GM18861 (cell line): ENCODE results near the gene RFPL3.
"Not testable (repeated sequence)": the region's sequence is repeated elsewhere in the genome, so short reads cannot be mapped to it uniquely, and the experiment has no call there.

Experiments used
- ATAC-seq: cut with Tn5 transposase; IDR thresholded peaks from one replicate; pipeline ENCODE4 v1.9.1; 2021; ENCODE audit not compliant: unreplicated experiment

RFPL3 gene

DNA sequence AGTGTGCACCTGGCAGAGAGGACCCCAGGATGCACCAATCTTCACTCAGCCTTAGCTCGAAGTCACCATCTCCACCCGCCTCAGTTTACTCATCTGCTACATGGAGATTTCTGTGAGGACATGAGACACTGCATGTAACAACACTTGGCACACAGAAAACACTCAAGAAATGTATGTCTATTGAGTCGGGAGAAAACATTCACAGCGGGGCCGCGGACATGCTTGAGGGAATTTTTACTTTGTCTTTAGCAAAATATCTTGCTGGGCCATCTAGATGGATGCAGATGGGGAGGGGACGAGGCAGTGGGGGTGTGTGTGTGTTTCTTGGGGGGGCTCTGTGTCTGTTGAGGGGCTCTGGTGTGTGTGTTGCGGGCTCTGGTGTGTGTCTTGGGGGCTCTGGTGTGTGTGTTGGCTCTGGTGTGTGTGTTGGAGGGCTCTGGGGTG, 28.4 kb upstream of the RFPL3 start:
- ATAC-seq: no peak

DNA sequence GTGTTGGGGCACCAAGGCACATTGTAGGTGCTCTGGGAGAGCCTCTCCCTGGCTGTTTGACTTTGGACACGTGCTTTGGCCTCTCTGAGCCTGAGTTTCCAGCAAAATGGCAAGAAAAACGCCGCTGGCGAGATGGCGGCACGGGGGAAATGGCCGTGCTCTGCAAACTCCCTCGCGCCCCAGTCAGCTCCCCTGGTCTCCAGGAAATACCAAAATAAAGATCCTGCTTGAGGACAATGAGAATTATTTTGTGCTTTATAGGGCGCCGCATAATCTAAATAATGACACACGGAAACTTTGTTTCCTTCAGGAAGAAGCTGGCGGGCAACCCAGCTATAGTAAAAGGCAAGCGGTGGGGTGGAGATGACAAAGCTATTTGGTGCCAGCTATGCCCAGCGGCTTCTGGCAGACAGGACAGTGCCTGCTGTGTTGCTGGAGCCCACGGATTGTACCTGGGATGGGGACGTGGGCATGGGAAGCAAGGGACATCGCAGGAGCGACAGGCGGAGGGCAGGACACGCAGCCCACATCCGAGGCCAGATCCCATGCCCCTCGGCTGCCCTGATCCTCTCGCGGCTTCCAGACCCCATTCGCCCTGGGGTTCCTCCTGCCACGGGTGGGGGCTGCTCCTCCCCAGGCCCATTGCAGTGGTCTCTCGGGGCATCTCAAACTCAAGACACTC, 26.3 kb upstream of the RFPL3 start:
- no peak for ATAC-seq

DNA sequence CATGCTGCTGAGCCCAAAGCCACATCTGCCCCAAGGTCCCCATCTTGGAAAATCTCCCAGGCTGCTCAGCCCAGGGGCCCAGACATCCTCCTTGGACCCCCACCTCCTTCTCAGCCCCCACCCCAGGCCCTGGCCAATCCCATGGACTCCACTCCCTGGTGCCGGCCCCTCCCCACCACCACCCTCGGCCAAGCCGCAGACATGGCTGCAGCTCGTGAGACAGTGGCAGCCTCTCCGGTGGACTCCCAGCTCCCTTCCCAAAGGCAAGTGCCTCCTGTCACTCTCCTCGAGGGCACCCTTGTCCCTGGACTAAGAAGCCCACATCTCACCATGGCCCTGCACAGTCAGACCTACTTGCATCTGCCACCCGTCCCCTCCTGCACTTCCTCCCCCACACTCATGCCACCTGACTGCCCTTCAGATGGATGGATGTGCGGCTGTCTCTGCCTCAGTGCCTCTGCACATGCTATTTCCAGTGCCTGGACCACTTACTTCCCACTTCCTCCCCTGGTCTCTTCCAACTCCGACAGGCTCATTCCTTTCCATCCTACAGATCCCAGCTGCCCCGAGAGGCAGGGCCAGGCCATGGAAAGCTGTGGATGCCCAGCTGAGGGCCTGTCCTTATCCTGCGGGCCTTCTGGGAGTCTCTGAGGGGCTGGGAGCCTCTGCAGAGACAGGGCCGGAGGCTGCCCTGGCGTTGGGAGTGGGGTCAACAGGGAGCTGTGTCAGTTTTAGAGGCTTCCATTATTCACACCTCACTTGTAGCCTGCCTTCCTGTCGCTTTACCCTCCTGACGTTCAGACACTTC, 25.5 kb upstream of the RFPL3 start:
- no peak for ATAC-seq

DNA sequence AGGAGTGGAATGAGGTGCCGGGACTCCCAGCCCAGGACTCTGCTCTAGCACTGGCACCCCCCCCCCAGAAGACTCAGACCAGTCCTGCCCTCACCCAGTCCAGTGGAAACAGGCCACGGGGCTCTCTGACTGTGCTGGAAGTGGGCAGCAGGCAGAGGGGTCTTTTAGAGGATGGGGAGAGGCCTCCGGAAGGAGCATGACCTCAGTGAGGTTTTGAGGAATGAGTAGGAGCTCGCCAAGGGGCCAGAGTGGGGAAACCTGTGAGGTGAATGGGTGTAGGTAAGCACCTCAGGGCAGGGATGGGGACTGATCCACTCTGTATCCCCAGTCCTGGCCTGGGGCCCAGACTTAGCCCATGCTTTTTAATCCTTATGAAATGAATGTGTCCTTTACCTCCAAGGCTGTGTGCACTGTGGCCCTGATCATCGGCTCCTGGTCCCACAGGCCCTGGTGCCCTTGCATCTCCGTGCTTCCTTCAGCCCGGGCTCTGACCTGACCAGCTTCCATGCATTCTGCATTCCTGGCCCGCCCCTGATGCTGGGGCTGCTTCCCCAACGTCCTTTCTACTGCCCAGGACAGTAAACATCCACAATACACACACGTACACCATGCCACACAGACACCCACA, 24.4 kb upstream of the RFPL3 start:
- no peak for ATAC-seq

DNA sequence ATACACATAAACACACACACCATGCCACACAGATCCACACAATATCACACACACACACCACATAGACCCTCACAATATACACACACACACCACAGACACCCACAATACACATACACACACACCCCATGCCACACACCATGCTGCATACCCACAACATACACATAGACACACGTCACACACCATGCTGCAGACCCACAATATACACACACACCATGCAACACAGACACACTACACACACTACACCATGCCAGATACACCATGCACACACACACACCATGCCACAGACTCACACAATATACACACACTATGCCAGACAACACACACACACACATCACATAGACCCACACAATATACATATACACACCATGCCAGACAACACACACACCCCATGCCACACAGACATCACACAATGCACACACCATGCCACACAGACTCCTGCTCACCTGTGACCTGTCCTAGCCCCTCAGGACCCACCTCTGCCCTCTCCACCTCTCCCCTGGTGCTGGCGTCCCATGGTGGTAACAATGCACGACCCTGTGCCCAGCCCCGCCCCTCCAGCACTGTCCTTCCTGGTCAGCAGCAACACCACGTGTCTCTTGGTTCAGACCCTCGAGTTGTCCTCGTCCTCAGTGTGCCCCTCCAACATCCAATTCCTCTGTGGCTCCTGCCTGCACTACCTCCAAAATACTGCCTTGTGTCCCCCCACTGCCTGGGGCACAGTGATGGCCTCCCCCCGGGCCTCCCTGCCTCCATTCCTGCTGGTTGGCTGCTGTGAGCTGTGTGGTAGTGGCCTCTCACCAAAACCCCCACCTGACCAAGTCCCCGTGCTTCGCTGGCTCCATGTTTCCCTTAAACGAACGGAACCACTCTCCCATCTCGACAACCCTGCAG, 23.7 kb upstream of the RFPL3 start:
- ATAC-seq: no peak

DNA sequence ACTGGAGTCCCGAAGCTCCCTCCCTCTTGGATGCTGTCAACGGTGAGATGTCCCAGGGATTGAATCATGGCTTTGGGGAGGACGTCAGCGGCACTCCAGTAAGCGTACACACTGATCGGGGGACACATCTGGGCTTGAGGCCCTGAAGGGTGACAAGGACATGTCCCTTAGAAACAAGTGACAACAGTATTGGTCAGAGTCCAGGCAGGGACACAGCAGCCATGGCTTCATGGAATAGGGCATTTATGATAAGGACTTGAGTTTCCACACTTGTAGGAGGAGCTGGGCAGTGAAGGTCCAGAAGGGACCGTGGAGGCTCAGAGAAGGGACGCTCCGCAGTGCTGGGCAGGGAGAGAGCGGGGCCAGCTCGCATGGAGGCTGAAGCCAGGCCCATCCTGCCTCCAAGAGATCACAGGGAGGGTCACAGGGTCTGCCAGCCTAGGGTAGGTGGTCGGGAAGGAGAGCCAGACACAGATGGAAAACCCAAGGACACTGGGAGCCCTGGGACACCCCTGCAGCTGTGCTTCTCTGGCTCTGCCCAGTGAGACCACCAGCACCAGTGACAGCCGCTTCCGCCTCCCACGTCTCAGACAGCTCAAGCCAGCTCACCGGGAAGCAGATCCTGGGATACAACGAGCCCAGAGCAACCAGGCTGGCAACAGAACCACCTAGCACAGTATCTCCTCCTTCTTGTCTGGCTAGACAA, 22.9 kb upstream of the RFPL3 start:
- no peak for ATAC-seq

DNA sequence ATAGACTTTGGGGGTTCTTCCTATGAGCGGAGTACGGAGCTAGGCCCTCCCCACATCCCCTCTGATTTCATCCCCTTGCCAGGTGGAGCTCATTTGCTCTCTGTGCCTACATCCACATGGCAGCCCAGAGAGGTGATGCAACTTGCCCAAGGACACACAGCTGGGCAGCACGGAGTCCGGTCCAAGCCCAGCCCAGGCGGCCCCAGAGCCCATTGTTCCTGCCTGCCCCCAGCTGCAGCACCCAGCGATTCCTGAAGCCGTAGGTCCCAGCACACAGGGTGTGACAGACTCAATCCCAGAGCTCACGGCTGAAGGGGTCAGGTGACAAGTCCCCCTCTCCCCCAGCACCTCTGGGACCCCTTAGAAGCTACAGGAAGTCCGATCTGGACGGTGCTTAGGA, 22.2 kb upstream of the RFPL3 start:
- ATAC-seq: no peak

DNA sequence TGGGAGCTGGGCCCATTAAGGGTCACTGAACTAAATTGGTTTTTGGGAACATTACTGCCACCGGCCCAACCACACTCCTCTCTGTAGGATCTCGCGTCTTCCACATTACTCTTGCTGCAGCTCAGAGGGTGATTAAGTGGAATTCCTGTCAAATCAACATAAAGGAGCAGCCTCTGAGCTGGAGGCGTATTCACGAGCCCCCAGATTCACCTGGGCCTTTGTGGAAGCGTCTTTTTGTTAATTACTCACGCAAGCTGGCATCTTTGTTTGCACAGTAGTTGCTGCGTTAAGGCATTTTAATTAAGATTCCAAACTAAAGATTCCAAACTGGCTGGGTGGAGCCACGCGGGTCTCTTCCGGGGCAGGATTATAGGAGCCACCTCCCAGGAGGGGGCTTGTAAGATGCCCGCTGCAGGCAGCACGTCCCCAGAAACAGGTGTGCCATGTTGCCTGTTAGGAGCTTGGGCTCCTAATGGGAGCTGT, 21.5 kb upstream of the RFPL3 start:
- no peak for ATAC-seq

DNA sequence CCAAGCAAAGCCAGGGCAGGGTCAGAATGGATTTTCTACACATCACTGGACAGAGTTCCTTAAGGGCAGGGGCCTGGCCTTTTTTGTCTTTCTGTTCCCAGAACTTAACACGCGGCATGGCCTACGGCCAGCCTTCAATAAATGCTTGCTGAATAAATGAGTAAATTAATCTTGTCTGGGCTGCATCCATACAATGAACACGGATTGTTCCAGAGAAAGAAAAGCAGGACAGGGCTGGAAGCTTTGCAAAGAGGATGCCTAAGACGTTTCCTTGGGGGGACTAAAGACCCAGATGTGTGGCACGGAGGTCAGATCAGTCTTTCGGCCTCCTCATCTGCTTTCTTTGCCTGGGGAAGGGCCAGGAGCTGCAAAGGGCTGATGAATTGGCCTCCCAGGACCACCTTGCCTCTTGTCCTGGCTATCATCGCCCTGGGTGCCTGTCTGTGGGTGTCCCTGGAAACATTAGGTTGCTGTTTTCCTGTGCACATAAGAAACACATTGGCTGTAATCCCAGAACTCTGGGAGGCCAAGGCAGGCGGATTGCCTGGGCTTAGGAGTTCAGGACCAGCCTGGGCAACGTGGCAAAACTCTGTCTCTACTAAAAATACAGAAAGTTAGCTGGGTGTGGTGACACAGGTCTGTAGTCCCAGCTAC, 20.8 kb upstream of the RFPL3 start:
- ATAC-seq: no peak

DNA sequence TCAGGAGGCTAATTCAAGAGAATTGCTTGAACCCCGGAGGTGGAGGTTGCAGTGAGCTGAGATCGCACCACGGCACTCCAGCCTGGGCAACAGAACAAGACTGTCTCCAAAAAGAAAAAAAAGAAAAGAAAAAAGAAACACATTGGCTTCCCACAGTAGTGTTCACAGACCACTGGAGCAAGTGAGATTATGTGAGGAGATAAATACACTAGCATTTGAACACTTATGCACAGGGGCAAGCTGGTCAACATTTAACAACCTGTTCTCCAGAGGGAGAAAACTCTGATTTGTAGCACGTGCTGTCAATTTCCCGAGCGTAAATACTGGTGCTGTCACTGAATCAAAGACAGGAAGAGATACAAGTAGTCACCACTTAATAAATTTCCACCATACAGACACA, 20.2 kb upstream of the RFPL3 start:
- not testable (repeated sequence) for ATAC-seq

DNA sequence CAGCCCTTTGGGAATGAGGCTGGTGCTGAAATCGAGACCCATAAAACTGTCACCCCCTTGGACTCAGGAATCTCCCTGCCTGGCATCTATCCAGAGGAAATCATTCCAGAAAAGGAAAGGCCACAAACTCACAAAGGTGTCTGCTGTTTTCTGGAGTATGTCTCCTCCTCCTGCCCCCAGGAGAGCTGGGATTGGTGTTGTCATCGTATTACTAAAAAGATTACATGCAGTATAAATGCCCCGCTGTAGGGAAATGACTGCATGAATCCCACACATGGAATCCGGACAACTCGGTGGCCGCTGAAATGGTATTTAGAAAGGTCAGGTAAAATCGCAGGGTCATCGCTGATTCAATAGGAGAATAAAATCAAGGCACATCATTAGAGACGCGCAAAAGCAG, 18.9 kb upstream of the RFPL3 start:
- no peak for ATAC-seq

DNA sequence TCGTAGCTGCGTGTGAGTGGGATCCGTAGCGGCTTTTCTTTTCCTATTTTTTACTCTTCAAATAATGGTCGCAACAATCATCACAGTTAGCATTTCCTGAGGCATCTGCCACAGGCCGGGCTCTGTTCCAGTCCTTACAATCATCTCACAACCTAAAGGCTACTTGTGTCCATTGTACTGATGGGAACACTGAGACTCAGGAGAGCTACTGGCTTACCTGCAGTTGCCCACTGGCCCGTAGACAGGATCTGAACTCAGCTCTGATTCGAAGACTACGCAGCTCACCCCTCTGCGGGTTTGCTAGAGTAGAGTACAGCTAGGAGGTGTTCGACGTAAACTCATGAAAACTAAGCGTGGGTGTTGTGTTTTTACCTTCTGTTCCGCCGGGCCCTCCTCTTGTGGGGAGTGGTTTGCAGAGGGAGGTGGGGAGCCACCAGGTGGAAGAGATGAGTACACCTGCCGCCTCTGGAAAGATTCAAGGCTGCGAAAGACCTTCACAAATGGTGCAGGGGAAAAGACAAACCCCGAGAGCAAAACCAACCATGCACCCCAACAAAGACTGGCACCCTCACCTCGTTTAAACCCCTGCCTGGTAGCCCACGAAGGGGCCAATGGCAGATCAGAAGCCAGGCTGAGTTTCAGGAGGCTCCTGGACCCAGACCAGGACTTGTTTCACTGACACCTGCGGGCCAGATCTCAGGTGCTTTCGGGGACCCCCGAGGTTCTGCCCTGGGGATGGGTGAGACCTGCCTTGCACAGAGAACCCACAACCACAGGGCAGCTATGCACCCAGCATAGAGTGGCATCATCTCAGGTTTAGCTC, 18.3 kb upstream of the RFPL3 start:
- no peak for ATAC-seq

DNA sequence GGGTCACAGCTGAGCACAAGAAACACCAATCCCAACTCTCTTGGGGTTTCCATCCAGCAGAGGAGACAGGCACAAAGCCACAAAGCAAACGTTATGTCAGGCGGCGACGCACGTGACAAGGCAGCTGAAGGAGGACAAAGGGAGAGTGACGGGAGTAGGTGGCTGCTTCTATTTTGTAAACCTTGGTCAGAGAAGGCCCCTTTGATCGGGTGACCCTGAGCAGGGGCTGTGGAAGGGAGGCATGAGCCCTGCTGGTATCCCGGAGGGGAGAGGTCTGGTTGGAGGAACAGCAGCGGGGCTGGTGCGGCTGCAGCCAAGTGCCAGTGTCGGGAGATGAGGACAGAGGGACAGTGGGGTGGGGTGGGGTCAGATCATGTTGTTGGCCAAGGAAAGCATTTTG, 17.3 kb upstream of the RFPL3 start:
- ATAC-seq: no peak

DNA sequence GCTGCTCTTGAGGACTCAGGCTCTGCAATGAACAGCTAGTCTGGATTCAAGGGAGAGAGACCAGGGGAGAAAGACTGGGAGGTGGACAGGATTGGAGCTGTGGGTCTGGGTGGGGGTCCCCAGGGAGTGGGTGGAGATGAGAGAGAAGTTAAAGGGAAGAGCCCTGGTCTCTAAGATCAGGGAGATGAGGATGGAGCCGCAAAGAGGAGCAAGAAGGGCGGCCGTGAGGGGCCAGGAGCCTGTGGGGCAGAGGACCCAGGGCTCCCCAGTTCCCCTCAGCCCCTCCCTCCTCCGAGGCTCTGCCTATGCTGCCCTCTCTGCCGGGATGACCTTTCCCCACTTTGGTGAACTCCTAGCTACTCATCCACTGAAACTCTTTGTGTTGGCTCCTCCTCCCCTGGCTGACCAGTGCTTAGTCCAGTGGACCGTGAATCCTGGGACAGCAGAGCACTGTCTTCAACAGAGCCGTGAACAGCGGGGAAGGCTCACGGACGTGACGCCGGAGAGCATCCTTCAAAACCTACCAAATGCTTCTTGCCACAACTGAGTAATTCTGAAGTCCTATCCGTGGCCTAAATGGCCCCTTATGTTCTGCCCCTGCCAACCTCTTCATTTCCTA, 16.4 kb upstream of the RFPL3 start:
- no peak for ATAC-seq

DNA sequence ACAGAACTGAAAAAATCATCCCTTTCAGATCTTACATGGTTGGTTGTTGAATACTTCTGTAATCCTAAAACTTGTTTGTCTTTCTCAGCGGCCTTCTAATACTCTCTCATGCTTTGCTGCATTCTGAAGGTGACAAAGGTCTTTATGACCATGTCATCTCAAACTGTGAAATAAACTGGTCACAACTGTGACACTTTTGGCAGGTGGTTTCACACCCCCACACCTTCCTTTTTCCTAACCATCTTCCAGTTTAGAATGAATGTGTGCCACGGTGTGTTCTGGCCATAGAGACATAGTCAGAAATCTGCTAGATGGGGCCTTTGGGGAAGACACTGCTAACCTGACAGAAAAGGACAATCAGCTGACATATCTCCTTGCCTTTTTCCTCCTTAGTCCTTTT, 14.7 kb upstream of the RFPL3 start:
- ATAC-seq: no peak

DNA sequence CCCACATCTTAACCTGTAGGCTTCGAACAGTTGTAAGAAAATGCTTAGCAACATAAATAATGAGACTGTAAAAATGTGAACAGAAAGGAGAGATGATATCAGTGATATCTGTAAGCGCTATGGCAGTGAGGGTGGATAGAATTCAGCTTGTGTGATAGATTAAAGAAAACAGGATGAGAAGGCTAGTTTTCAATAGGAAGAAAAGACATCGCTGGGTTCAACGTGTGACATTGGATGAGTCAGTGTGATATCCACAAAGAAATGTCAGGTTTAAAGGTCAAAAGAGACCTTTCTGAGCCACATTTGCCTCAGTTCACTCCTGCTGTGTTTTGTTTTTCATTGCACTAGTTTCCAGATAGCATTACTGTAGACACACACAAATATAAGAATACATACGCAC, 13.7 kb upstream of the RFPL3 start:
- no peak for ATAC-seq

DNA sequence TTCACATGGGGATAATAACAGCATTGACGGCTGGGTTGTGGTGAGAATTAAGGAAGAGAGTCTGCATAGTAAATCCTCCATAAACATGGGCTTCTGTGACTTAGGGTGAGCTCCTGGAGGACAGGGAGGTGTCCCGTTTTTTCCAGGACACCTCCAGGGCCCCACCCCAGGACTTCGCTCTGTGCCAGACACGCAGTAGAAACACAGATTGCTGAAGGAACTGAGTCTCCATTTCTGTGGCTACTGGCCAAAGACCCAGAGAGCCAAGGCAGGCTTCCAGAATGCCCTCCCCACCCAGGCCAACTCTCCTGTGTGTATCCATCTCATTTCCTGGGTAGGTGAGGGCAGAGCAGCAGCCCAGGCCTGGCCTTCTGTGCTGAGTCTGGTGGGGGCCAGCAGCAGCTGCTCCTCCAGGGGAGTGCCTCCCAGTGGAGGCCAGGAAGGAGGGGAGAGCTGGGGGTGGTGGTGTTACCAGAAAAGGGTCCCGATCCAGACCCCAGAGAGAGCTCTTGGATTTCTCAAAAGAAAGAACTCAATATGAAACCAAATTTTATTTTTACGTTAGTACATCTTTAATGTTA, 9.5 kb upstream of the RFPL3 start:
- ATAC-seq: no peak

DNA sequence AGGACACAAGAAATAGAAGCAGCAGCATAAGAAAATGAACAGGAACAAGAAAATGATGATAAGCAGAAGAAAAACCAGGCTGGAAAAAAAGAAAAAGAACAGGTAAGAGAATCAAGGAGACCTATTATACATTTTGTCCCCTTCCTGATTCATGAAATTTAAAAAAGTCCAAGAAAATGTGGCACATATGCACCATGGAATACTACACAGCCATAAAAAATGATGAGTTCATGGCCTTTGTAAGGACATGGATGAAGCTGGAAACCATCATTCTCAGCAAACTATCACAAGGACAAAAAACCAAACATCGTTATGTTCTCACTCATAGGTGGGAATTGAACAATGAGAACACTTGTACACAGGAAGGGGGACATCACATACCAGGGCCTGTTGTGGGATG, 5.8 kb upstream of the RFPL3 start:
- ATAC-seq: not testable (repeated sequence)
